PC-9 (cell line): ENCODE results near the gene RNASEH2A. TPM values are rescaled to one million over a fixed set of nuclear protein-coding genes. Genes with fewer than 3 reads are reported as not detected.

Experiments used
- BruUV-seq: library from RNA; stranded (reverse); fragments of 400-500 nt; replicated peaks from 2 replicates; lab custom pipeline; 2021; lab: Mats Ljungman, UMichigan
- CTCF ChIA-PET: fragments of 300-600 bp; sonication (Branson Sonifier 250); formaldehyde crosslinking; loops from one replicate; lab custom pipeline; 2022; ENCODE audit warnings: antibody characterized with exemption; lab: Charles Lee
- POLR2A ChIA-PET: fragments of 300-600 bp; sonication (Branson Sonifier 250); formaldehyde crosslinking; loops from one replicate; lab custom pipeline; 2022; ENCODE audit warnings: antibody characterized with exemption; ENCODE audit not compliant: unreplicated experiment; lab: Charles Lee
- DNase-seq, 2 experiments: peaks; one replicate each; pipeline versions ENCODE4 v3.0.0 to v3.0.0-alpha.2; 2015 to 2022; ENCODE audit warnings: mixed read lengths in 1 of 2
- H2AFZ ChIP-seq: fragments of 200-600 bp; sonication (generic); 2 replicates; pipeline ENCODE4 v1.8.1; 2017; ENCODE audit warnings: antibody characterized with exemption
- H3F3A ChIP-seq: fragments of 200-600 bp; sonication (generic); 2 replicates; pipeline ENCODE4 v1.8.1; 2017; ENCODE audit warnings: antibody characterized with exemption, mild to moderate bottlenecking, low read depth; ENCODE audit not compliant: insufficient read depth
- H3K27ac ChIP-seq: fragments of 200-600 bp; sonication (generic); 2 replicates; pipeline ENCODE4 v1.6.1; 2016; ENCODE audit warnings: mixed run types
- H3K27me3 ChIP-seq: fragments of 200-600 bp; sonication (generic); 2 replicates; pipeline ENCODE4 v1.6.1; 2016; ENCODE audit warnings: low read depth, mixed run types; ENCODE audit not compliant: insufficient read depth
- H3K36me3 ChIP-seq: fragments of 200-600 bp; sonication (generic); 2 replicates; pipeline ENCODE4 v1.6.1; 2016; ENCODE audit warnings: low read depth, mixed run types
- H3K4me1 ChIP-seq: fragments of 200-600 bp; sonication (generic); replicated peaks from 2 replicates; pipeline ENCODE4 v1.6.1; 2016; ENCODE audit warnings: mixed run types; ENCODE audit not compliant: insufficient read depth
- H3K4me2 ChIP-seq: fragments of 200-600 bp; sonication (generic); 2 replicates; pipeline ENCODE4 v1.6.1; 2017; ENCODE audit warnings: mixed run types
- H3K4me3 ChIP-seq: fragments of 200-600 bp; sonication (generic); 2 replicates; pipeline ENCODE4 v1.6.1; 2016; ENCODE audit warnings: mixed run types
- H3K79me2 ChIP-seq: fragments of 200-600 bp; sonication (generic); 2 replicates; pipeline ENCODE4 v1.6.1; 2017; ENCODE audit warnings: low read depth, mixed run types
- H3K9me2 ChIP-seq: fragments of 200-600 bp; sonication (generic); 2 replicates; pipeline ENCODE4 v1.8.1; 2017; ENCODE audit warnings: mild to moderate bottlenecking; ENCODE audit not compliant: insufficient read depth
- H3K9me3 ChIP-seq: fragments of 200-600 bp; sonication (generic); 2 replicates; pipeline ENCODE4 v1.8.1; 2016; ENCODE audit warnings: low read depth; ENCODE audit not compliant: insufficient read depth
- H4K20me1 ChIP-seq: fragments of 200-600 bp; sonication (generic); 2 replicates; pipeline ENCODE4 v1.8.1; 2017; ENCODE audit not compliant: insufficient read depth
- EZH2 ChIP-seq: fragments of 200-600 bp; sonication (generic); IDR thresholded peaks from 2 replicates; pipeline ENCODE4 v1.8.0; 2017; ENCODE audit warnings: antibody characterized with exemption, low read depth
- intact Hi-C: fragments of 100-400 bp; cut with micrococcal nuclease; formaldehyde crosslinking; loops from one replicate; pipeline ENCODE4 v1.10.0; 2022; ENCODE audit not compliant: unreplicated experiment
- total RNA-seq: library from RNA; stranded (reverse); gene quantifications from 2 replicates; pipeline ENCODE4 v1.2.3, GENCODE V29; 2021
- TF ChIP-seq, protein P1 (sequence below): fragments of 200-600 bp; sonication (generic); conservative IDR thresholded peaks from 2 replicates; pipeline ENCODE4 v1.6.1; 2017; ENCODE audit warnings: mixed run types, antibody characterized with exemption, mild to moderate bottlenecking, moderate library complexity

The RNASEH2A gene
- total RNA-seq, 1 experiment from 2014 or later = 38.6 TPM

DNA sequence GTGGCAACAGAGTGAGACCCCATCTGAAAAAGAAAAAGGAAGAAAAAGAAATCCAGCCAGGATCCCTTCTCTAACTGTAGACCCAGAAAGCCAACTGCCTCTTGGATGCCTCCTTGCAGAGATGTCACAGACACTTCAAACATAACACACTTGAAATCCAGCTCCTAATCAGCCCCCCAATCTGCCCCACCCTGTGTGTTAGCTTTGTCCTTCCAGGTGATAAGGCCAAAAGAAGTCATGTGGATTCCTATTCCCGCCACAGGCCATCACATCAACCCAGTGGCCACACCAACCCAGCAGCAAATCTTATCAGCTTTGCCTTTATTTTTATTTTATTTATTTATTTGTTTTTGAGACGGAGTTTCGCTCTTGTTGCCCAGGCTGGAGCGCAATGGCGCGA lies 46.7 kb upstream of the RNASEH2A start:
- Histone ChIP-seq H3K4me1 (peaks cover 6% of the 10 kb centered on the region; the same call in 1 of the 2 replicates), H3K9me2 (no peaks in the 10 kb centered on the region), H3F3A (peaks cover 55% of the 10 kb centered on the region), H3K79me2 (no peaks in the 10 kb centered on the region), H3K27me3 (no peaks in the 10 kb centered on the region), H3K4me2 (no peak overlapping the region), H2AFZ (no peak overlapping the region), H3K27ac (no peak overlapping the region), H3K4me3 (no peak overlapping the region), H4K20me1 (0 out of 2 replicates have a peak, but pooled peaks cover 3% of the 10 kb centered on the region), H3K9me3 (no peaks in the 10 kb centered on the region), H3K36me3 (0 out of 2 replicates have a peak, but pooled peaks cover 3% of the 10 kb centered on the region)
- intact Hi-C loops = loop anchor here (1.0 kb wide), 1 partner anchor 37 kb away; no protein-coding TSS in a partner anchor
- POLR2A ChIA-PET = no interaction called here
- CTCF ChIA-PET = interaction anchor here (0.6 to 1.4 kb wide), 6 partner anchors 15 to 88 kb away, joined by 4 to 8 read pairs (median 4); partner anchors contain the start of gene TNPO2
- BruUV-seq = no TSS peak
- no peak for DNase-seq
- TF ChIP-seq EZH2 = no peak
- TF ChIP-seq, protein P1, sequence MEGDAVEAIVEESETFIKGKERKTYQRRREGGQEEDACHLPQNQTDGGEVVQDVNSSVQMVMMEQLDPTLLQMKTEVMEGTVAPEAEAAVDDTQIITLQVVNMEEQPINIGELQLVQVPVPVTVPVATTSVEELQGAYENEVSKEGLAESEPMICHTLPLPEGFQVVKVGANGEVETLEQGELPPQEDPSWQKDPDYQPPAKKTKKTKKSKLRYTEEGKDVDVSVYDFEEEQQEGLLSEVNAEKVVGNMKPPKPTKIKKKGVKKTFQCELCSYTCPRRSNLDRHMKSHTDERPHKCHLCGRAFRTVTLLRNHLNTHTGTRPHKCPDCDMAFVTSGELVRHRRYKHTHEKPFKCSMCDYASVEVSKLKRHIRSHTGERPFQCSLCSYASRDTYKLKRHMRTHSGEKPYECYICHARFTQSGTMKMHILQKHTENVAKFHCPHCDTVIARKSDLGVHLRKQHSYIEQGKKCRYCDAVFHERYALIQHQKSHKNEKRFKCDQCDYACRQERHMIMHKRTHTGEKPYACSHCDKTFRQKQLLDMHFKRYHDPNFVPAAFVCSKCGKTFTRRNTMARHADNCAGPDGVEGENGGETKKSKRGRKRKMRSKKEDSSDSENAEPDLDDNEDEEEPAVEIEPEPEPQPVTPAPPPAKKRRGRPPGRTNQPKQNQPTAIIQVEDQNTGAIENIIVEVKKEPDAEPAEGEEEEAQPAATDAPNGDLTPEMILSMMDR = no peak

DNA sequence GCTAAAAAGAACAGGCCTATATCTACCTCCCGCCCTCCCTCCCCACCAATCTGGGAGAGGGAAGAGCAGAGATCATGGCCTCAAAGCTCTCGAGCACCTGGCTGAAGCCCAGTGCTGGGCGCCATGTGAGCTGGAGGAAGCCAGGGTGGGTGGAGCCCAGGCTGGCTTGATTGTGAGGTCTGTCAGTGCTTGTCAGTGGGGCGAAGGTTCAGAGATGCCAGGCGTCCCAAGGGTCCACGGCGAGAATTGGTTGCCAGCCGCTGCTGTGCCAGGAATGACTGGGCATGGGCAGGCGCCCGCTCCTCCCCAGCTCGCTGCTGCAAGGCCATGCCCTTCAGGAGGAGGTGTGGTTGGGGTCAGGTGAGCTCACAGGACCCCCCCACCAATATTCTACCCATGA lies 43.3 kb upstream of the RNASEH2A start:
- Histone ChIP-seq H3K9me3 (no peaks in the 10 kb centered on the region), H4K20me1 (peaks cover 3% of the 10 kb centered on the region; the same call in 1 of the 2 replicates), H2AFZ (no peak overlapping the region), H3K9me2 (no peaks in the 10 kb centered on the region), H3K27me3 (no peaks in the 10 kb centered on the region), H3F3A (peaks cover 54% of the 10 kb centered on the region), H3K4me2 (no peak overlapping the region), H3K4me1 (no peaks in the 10 kb centered on the region), H3K4me3 (no peak overlapping the region), H3K79me2 (no peaks in the 10 kb centered on the region), H3K36me3 (peaks cover 6% of the 10 kb centered on the region; the same call in 1 of the 2 replicates), H3K27ac (no peak overlapping the region)
- no peak for DNase-seq
- no peak for TF ChIP-seq EZH2
- TF ChIP-seq, protein P1 = no peak
- intact Hi-C loops = no loop called here
- no TSS peak for BruUV-seq
- ChIA-PET CTCF (interaction anchor here (0.5 kb wide), 1 partner anchor 85 kb away, joined by 4 read pairs; no protein-coding TSS in a partner anchor), POLR2A (interaction anchor here (0.5 kb wide), 1 partner anchor 31 kb away, joined by 38 read pairs; no protein-coding TSS in a partner anchor)

DNA sequence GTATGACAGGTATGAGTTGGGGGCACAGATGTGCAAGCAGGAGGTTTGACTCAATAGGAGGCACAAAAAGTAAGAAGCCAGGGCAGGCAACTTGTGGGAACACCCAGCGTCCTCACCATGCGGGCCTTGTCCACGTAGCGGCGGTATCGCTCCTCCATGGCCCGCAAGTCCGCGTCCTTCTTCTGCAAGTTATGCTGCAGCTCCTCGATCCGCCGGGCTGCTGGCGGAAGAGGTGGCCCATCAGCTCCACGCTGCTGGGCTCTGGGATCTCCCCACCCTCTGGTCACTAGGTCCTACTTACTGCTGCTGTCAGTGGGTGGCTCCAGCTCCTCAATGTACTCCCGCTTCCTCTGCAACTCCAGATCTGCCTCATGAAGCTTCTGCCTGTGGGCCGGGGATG lies 41.7 kb upstream of the RNASEH2A start:
- BruUV-seq = no TSS peak
- intact Hi-C loops = no loop called here
- Histone ChIP-seq H3K4me2 (no peak overlapping the region), H3K27me3 (no peaks in the 10 kb centered on the region), H4K20me1 (peaks cover 3% of the 10 kb centered on the region; the same call in 1 of the 2 replicates), H3K4me1 (no peaks in the 10 kb centered on the region), H2AFZ (no peak overlapping the region), H3K4me3 (no peak overlapping the region), H3K36me3 (peaks cover 9% of the 10 kb centered on the region; the same call in 1 of the 2 replicates), H3K79me2 (no peaks in the 10 kb centered on the region), H3K27ac (no peak overlapping the region), H3F3A (peaks cover 50% of the 10 kb centered on the region), H3K9me3 (no peaks in the 10 kb centered on the region), H3K9me2 (no peaks in the 10 kb centered on the region)
- POLR2A ChIA-PET = interaction anchor here (0.5 to 0.6 kb wide), 2 partner anchors 46 to 121 kb away, joined by 5 to 7 read pairs; no protein-coding TSS in a partner anchor
- TF ChIP-seq, protein P1 = no peak
- TF ChIP-seq EZH2 = no peak
- DNase-seq = no peak
- CTCF ChIA-PET = no interaction called here
